Activated CD8-positive, alpha-beta memory T cell treated with anti-CD3 and anti-CD28 coated beads, Interleukin-2, amount 50 U/mL, for 24 hours (primary cell): ENCODE measurements around the gene C3orf18.

Source experiments
- DNase-seq: peaks from one replicate; pipeline ENCODE4 v3.0.0-alpha.2; 2020; ENCODE audit errors: extremely low read depth

Gene C3orf18

GRCh38 chr3:50580683-50581458, 13.3 kb upstream of the C3orf18 start:
- no peak for DNase-seq

GRCh38 chr3:50577348-50577747, 9.8 kb upstream of the C3orf18 start:
- no peak for DNase-seq

GRCh38 chr3:50575372-50575771, 7.8 kb upstream of the C3orf18 start:
- DNase-seq, result no peak

- no peak for DNase-seq
Observed at GRCh38 chr3:50574444-50574831, 6.9 kb upstream of the C3orf18 start.

GRCh38 chr3:50573566-50574443, 6.3 kb upstream of the C3orf18 start:
- peak; percentile 50 for DNase-seq

DNA sequence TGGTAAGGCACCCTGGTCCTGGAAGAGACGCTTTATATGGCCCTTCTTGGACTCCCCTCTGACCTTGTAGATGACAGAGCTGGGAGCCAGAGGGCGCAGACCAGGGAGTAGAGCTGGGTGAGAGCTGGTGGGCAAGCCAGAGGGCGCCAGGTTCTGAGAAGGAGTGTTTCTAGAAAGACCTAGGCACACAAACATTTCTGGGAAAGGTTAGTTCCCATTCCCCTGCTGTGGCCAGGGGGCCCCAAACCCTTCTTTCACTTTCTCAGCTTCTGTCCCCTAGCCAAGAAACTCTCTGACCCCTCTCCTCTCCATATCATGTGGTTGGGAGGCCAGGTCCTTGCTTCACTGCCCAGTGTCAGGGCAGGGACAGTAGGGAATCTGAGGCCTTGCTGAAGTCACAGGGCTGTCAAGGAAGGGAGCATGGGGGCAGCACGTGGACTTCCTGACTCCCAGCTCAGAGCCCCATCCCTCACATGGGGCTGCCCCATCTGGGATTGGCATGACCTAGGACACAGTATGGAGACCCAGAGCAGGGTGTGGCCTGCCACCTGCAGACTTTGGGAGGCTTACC, 5.3 kb upstream of the C3orf18 start:
- DNase-seq, result no peak

GRCh38 chr3:50572158-50572557, 4.6 kb upstream of the C3orf18 start:
- DNase-seq, result peak; percentile 57

DNA sequence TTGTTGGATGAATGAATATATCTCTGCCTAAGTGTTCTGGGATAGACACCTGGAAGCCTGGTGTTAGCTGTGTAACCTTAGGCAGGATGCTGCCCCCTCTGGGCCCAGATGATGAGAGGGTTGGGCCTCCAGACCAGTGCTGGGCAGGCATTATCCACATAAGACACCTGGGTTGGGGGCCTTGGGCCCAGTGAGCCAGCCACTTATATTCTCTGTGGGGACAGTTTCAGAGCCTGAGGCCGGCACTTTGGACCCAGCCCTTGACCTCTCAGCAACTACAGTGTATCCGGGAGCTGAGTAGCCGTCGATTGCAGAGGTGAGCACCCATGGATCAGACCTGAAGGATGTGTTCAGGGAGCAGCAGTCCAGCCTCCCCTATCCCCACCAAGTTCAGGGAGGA, 3.9 kb upstream of the C3orf18 start:
- no peak for DNase-seq

DNA sequence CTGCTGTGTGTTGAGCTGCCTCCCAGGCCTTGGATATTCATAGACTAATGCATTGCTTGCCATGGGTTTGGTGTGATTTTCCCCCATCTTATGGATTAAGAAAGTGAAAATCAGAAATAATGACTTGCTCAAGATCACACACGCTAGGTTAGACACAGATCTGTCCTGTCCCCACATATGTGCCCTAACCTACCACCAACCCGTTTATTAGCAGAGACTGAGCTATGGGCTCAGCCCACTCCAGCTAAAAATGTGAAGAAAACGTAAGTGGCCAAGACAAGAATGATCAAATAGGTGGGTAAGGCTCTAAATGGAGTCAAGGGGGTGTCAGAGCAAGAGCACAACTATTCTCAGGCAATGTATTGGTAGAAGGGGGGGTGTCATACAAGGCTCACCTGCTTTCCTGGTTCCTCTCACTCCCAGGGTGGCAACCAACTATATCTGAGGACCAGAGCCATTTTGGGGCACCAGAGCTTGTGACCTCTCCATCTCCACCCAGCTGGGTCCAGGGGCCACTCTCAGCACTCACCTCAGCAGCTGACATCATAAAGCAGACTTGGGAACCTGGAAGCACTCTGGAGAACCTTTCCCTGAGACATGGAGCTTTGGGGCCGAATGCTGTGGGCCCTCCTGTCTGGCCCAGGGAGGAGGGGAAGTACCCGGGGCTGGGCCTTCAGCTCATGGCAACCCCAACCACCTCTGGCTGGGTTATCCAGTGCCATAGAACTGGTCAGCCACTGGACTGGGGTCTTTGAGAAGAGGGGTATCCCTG, 3.1 kb upstream of the C3orf18 start:
- no peak for DNase-seq

DNA sequence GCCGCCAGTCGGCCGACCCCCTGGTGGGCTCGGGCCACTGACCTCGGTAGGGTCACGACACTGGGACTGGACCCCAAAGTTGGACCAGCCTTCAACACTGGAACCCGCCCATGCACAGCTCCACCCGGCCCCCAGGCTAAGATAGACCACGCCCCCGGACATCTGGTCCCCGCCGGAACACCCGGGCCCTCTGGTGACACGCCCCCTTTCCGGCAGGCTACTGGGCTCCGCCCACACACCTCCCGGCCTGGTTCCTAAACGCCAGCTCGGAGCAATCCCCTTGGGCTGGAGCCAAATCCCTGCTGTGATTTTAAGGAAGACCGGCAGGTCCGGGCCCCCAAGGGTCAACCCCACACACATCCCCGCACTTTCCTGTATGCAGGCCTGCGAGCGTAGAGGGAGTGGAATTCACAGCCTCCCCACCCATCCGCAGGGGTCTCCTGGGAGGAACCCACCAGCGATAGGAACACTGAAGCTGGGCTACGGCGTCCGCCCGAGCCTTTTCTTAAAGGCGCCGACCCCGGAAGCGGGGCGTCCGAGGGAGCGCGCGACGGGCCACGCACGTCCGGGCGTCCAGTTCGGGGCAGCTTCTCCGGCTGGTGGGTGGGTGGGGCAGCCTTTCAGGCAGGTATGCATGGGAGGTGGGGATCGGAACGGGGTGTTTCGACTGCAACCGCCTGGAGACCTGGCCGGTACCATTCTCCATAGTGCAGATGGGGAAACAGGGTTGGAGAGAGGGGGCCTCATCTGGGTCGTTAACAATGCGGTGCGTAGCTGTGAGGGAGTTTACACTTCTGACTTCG, 1.6 kb upstream of the C3orf18 start, which contains the start of gene HEMK1:
HEMK1 (plus strand) TSS at position 576 of the 803 bp plus-strand sequence. CDS start 1,583 bp downstream, outside the sequence.
- peak; percentile 92 for DNase-seq

- DNase-seq, result no peak
Observed at GRCh38 chr3:50567011-50567385, 549 bp downstream of the C3orf18 start.

- DNase-seq, result no peak
Observed at GRCh38 chr3:50564321-50564720, 3.2 kb downstream of the C3orf18 start.

DNA sequence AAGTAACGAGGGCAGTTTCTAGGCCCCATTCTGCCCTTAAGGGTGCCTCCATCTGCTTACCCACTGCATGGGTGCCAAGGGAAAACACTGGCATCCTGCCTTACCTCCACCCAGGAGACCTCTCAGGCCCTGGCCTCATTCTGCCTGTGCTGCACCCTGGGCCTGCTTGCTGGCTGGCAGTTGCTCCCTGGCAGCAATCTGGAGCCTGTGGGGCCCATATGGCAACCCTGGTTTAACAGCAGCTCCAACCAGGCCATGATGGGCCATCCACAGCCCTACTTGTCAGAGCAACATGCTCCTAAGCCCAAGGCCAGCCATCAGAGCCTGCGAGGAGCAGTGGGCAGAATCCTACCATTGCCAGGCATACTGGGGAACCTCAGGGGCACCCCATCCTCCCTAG, 3.7 kb downstream of the C3orf18 start:
- no peak for DNase-seq

DNA sequence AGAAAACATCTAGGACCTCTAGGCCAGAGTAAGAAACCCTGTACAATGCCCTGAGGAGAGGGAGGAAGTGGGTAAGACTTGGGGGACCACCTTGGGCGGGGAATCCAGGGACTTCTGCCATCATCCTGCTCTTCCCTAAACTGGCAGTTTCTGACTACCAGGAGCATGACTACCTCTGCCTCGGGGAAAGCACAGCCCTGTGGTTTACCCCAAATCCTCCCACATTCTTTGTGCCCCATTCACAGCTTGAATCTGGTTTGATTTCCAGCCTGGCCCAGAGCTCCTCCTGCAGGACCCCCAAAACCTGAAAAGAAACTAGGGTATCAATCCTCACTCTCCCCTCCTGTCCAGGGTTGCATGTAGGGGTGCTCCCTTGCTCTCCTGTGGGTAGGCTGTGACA, 4.7 kb downstream of the C3orf18 start:
- no peak for DNase-seq

- no peak for DNase-seq
Observed at GRCh38 chr3:50559702-50560101, 7.8 kb downstream of the C3orf18 start.

DNA sequence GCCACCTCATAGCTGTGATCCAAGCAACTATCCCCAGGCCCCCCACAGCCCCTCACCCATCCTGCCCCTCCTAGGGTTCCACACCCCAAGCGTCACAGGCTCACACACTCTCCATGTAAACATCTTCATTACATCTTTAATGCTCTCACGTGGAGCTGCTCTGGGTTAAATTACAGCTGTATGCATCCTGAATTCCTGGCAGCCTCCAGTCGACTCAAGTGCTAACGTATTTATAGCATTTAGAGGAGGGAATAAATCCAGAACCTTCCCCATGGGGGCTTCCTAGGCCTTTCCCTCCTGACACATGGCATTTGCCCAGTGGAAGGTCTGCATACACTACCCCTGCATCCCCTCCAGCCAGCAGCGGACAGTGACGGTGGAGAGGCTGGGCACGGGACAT, 9.6 kb downstream of the C3orf18 start:
- no peak for DNase-seq

GRCh38 chr3:50557106-50557505, 10.4 kb downstream of the C3orf18 start:
- no peak for DNase-seq

GRCh38 chr3:50554553-50554952, 13.0 kb downstream of the C3orf18 start:
- DNase-seq, result no peak

DNA sequence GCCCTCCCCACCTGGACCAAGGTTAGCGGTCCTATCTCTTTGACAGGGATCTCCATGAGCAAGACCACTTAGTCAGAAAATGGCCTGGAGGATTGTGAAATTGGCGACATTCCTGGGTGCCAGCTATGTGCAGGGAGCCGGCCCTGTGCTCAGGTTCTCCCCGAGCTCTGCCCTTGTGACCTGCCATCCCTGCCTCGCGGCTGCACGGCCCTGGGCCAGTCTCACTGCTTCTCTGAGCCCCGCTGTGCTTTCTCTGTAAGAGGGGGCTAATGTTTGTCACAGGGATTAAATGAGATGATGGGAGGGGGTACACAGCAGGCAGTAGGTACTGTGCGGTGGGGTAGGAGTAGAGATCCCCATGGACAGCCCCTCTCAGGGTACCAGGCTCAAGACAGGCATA, 14.9 kb downstream of the C3orf18 start:
- no peak for DNase-seq

DNA sequence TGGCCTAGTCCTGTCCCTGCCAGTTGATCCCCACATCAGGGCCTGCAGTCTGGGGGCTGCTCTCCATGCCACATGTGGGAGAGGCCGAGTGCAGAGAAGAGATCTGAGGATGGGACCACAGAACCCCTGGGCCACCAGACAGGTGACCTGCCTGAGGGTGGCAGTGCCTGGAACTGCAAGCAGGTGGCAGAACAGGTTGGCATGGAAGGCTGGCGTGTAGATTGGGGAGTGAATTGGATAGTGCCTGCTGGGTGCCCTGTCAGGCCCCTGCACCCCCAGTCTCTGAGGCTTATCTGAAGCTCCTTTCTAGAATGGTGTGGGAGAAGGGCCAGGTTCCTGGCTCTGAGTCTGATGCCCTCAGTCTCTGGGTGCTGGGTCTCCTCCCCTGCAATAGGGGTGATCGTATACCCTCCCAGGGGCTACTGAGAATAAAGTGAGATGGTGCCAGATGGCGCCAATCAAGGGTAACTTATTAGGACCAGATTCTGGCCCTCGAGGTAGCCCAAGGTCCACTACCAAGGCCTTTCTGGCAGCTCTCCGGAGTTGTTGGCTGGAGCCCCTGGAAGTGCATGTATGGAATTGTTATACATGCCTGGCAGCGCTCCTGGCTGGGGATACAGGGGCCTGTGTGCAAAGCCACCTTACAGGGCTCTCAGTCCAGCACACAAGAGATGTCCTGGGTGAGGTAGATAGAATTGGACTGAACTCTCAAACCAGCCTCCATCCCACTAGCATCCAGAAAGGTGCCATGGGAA, 15.7 kb downstream of the C3orf18 start:
- no peak for DNase-seq
